A673 (cell line): ENCODE data around the gene ITGA1.

Source experiments
- CTCF ChIP-seq: fragments of 300-800, 200-600 bp; sonication (generic); conservative IDR thresholded peaks from 2 replicates; pipeline ENCODE4 v1.5.1; 2017; ENCODE audit warnings: low read depth, mild to moderate bottlenecking, antibody characterized with exemption, low read length, moderate library complexity, mixed read lengths
- EZH2 ChIP-seq: fragments of 200-600 bp; sonication (generic); IDR thresholded peaks from 2 replicates; pipeline ENCODE4 v1.6.1; 2017; ENCODE audit warnings: borderline replicate concordance, low read depth, mild to moderate bottlenecking, mixed read lengths, antibody characterized with exemption, low read length; ENCODE audit not compliant: poor library complexity, severe bottlenecking

- TF ChIP-seq CTCF (no peak), EZH2 (no peak)
These were observed 214.8 kb downstream of the ITGA1 start for GRCh38 chr5:53002491-53002890.
